Natural killer cell (primary cell): ENCODE data around the gene OGDHL. TPM values are rescaled to one million over a fixed set of nuclear protein-coding genes. Genes with fewer than 3 reads are reported as not detected.

Experiments
- ATAC-seq, 3 donors: fragments of 150-1000 bp in 2 of 3; fragments of 200-7000 bp in 1 of 3; cut with Tn5 transposase; 1 replicate in 1 of 3; 2 replicates in 2 of 3; pipeline ENCODE4 v1.10.0; 2021; ENCODE audit warnings: mild to moderate bottlenecking in 2 of 3, moderate library complexity in 2 of 3
- DNase-seq, 2 donors: peaks; one replicate each; pipeline versions ENCODE4 v3.0.0 to v3.0.0-alpha.2; 2013 to 2021; ENCODE audit warnings: mixed read lengths in 1 of 2
- H3K27ac ChIP-seq: one replicate; pipeline ENCODE4 v1.5.1; 2013; ENCODE audit warnings: mild to moderate bottlenecking, low read length
- H3K27me3 ChIP-seq: one replicate; pipeline ENCODE4 v1.6.1; 2013; ENCODE audit warnings: low read length; ENCODE audit not compliant: control insufficient read depth, insufficient read depth
- H3K36me3 ChIP-seq: one replicate; pipeline ENCODE4 v1.6.1; 2013; ENCODE audit warnings: low read length; ENCODE audit not compliant: control insufficient read depth, insufficient read depth
- H3K4me1 ChIP-seq: one replicate; pipeline ENCODE4 v1.6.1; 2013; ENCODE audit warnings: low read length; ENCODE audit not compliant: control insufficient read depth, insufficient read depth
- H3K4me3 ChIP-seq: one replicate; pipeline ENCODE4 v1.5.1; 2013; ENCODE audit warnings: low read length
- H3K9me3 ChIP-seq: one replicate; pipeline ENCODE4 v1.6.1; 2013; ENCODE audit warnings: low read length; ENCODE audit not compliant: control insufficient read depth, insufficient read depth
- H3K27ac Mint-ChIP-seq, 2 donors: one replicate each; pipeline ENCODE4 v1.8.0; 2022; ENCODE audit warnings: mild to moderate bottlenecking in 2 of 2, mixed read lengths in 2 of 2, moderate library complexity in 1 of 2
- H3K27me3 Mint-ChIP-seq, 2 donors: one replicate each; pipeline ENCODE4 v1.8.0; 2022; ENCODE audit warnings: low read depth in 2 of 2, mixed read lengths in 2 of 2
- H3K36me3 Mint-ChIP-seq: one replicate; pipeline ENCODE4 v1.8.0; 2022; ENCODE audit warnings: mixed read lengths
- H3K4me1 Mint-ChIP-seq, 2 donors: one replicate each; pipeline ENCODE4 v1.8.0; 2022; ENCODE audit warnings: mixed read lengths in 2 of 2
- H3K4me3 Mint-ChIP-seq: one replicate; pipeline ENCODE4 v1.8.0; 2022; ENCODE audit warnings: mild to moderate bottlenecking, moderate library complexity, mixed read lengths
- H3K9me3 Mint-ChIP-seq, 2 donors: one replicate each; pipeline ENCODE4 v1.8.0; 2022; ENCODE audit warnings: mixed read lengths in 2 of 2
- CTCF ChIP-seq: fragments of 200-600 bp; IDR thresholded peaks from one replicate; pipeline ENCODE4 v1.8.0; 2022; ENCODE audit warnings: antibody characterized with exemption
- WGBS: methylation state at CpG from one replicate; pipeline ENCODE4 v1.1.7; 2013; ENCODE audit warnings: missing lambda C conversion rate; ENCODE audit not compliant: insufficient coverage; 5-methylcytosine and 5-hydroxymethylcytosine counted together
- intact Hi-C: fragments of 100-400 bp; cut with micrococcal nuclease; formaldehyde crosslinking; loops from one replicate; pipeline ENCODE4 v1.14.2; 2022
- total RNA-seq, 4 donors: library from RNA; stranded (reverse); fragments of 120-200 nt in 1 of 4; gene quantifications; one replicate each; pipeline versions ENCODE4 v1.2.3 to v1.2.4, GENCODE V29; 2013 to 2022

Gene OGDHL
- total RNA-seq, 3 donors from 2014 or later (not counting 1 experiment from before 2014, with no cell fraction given), result not detected

GRCh38 chr10:49749556-49750491 is 12.3 kb downstream of the OGDHL start:
- ATAC-seq (no peak), DNase-seq (no peak)
- intact Hi-C loops, result no loop called here
- H3K4me3 ChIP-seq, result no peak overlapping the region
- no peak for TF ChIP-seq CTCF
- Mint-ChIP-seq H3K27ac (no peak overlapping the region), H3K9me3 (no peaks in the 10 kb centered on the region), H3K4me1 (no peaks in the 10 kb centered on the region), H3K27me3 (no peaks in the 10 kb centered on the region), H3K36me3 (no peaks in the 10 kb centered on the region), H3K4me3 (no peak overlapping the region)
- H3K4me1 ChIP-seq, result no peaks in the 10 kb centered on the region
- no peaks in the 10 kb centered on the region for H3K36me3 ChIP-seq
- H3K27me3 ChIP-seq, result no peaks in the 10 kb centered on the region
- H3K9me3 ChIP-seq, result no peaks in the 10 kb centered on the region
- no peak overlapping the region for H3K27ac ChIP-seq
- WGBS, result 80% methylated on average over 20 of the region's 20 CpGs

- no peak for DNase-seq
- H3K27me3 Mint-ChIP-seq, result no peaks in the 10 kb centered on the region
- no peaks in the 10 kb centered on the region for H3K36me3 Mint-ChIP-seq
- 91% methylated on average over 2 of the region's 2 CpGs for WGBS
- Histone ChIP-seq H3K27ac (no peak overlapping the region), H3K9me3 (no peaks in the 10 kb centered on the region), H3K4me1 (no peaks in the 10 kb centered on the region), H3K4me3 (no peak overlapping the region), H3K36me3 (no peaks in the 10 kb centered on the region), H3K27me3 (no peaks in the 10 kb centered on the region)
- H3K4me3 Mint-ChIP-seq, result no peak overlapping the region
- no peaks in the 10 kb centered on the region for H3K9me3 Mint-ChIP-seq
- H3K4me1 Mint-ChIP-seq, result no peaks in the 10 kb centered on the region
- intact Hi-C loops, result no loop called here
- no peak for TF ChIP-seq CTCF
- ATAC-seq, result no peak
- H3K27ac Mint-ChIP-seq, result no peak overlapping the region
Measured at GRCh38 chr10:49749144-49749543, 13.0 kb downstream of the OGDHL start.

- ATAC-seq (no peak), DNase-seq (no peak)
- Histone ChIP-seq H3K4me1 (no peaks in the 10 kb centered on the region), H3K36me3 (no peaks in the 10 kb centered on the region), H3K27ac (no peak overlapping the region), H3K9me3 (no peaks in the 10 kb centered on the region), H3K27me3 (no peaks in the 10 kb centered on the region), H3K4me3 (no peak overlapping the region)
- H3K9me3 Mint-ChIP-seq, result no peaks in the 10 kb centered on the region
- H3K27ac Mint-ChIP-seq, result no peak overlapping the region
- TF ChIP-seq CTCF, result no peak
- H3K36me3 Mint-ChIP-seq, result no peaks in the 10 kb centered on the region
- no peaks in the 10 kb centered on the region for H3K4me1 Mint-ChIP-seq
- H3K4me3 Mint-ChIP-seq, result no peak overlapping the region
- intact Hi-C loops, result no loop called here
- H3K27me3 Mint-ChIP-seq, result no peaks in the 10 kb centered on the region
- WGBS, result 77% methylated on average over 10 of the region's 10 CpGs
Measured at GRCh38 chr10:49748006-49748405, 14.1 kb downstream of the OGDHL start.

GRCh38 chr10:49747303-49747646 is 14.8 kb downstream of the OGDHL start:
- Histone ChIP-seq H3K4me3 (no peak overlapping the region), H3K27ac (no peak overlapping the region), H3K27me3 (no peaks in the 10 kb centered on the region), H3K36me3 (no peaks in the 10 kb centered on the region), H3K4me1 (no peaks in the 10 kb centered on the region), H3K9me3 (no peaks in the 10 kb centered on the region)
- no peaks in the 10 kb centered on the region for H3K36me3 Mint-ChIP-seq
- intact Hi-C loops, result no loop called here
- no peak overlapping the region for H3K4me3 Mint-ChIP-seq
- ATAC-seq, result no peak
- H3K4me1 Mint-ChIP-seq, result no peaks in the 10 kb centered on the region
- DNase-seq, result no peak
- no peak for TF ChIP-seq CTCF
- no peaks in the 10 kb centered on the region for H3K27me3 Mint-ChIP-seq
- WGBS, result 87% methylated on average over 4 of the region's 4 CpGs
- H3K27ac Mint-ChIP-seq, result no peak overlapping the region
- H3K9me3 Mint-ChIP-seq, result peaks cover 0 to under 1% of the 10 kb centered on the region in 2 donors
